ENCODE measurements around the gene NUCB1. TPM values are rescaled to one million over a fixed set of nuclear protein-coding genes. Genes with fewer than 3 reads are reported as not detected.
A peak's percentile ranks its signal among the peaks of the same experiment; 100 is the strongest.

The NUCB1 gene
- total RNA-seq (100 to 1,000 TPM in 2 of 6 donors, 10 to 100 TPM in 4; 60.9 to 136 (median 79.8) TPM), polyA plus RNA-seq (100 to 1,000 TPM; 103 to 118 TPM)

DNA sequence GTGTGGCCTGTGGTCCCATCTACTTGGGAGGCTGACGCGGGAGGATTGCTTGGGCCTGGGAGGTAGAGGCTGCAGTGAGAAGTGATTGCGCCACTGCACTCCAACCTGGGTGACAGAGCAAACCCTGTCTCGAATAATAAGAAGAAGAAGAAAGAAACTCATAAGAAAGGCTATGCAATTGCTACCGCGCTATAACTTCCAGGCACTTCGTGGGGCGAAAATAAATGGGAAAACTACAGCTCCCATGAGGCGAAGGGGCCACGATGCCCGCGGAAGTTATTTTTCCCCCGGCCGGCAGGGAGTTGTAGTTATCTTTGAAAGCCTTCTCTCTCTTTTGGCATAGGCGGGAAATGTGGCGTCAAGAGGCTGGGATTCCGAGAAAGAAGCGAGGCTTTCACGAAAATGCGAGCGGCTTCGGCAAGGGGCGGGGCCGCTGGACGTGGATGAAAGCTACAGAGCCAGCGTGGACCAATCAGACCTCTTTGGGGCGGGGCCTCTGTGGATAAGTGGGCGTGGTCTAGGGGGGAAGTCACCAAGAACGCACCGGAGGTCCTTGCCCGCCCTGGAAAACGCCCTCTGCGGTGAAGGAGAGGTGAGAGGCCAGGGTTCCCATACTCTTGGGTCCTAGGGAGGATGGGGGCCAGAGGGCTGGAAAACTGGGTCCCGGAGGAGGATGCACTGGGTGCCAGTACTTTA lies at the start of gene NUCB1:
Gene NUCB1 (plus strand): TSS at position 532 of the 696 bp plus-strand sequence. CDS start 485 bp downstream, outside the sequence.
- H3K9me3 ChIP-seq: no peaks in the 10 kb centered on the region
- ATAC-seq (peak; percentile 97 to 99 (median 98)), DNase-seq (peak; percentile 98 to 99 (median 99)), FAIRE-seq (peak; percentile 95)
- H3K27me3 ChIP-seq: no peaks in the 10 kb centered on the region
- intact Hi-C loops (cut with DNase I): no loop called here
- peak within 1 kb of the TSS; percentile 47 to 92 (median 72) for H3K4me3 ChIP-seq
- H3K27ac ChIP-seq: peak within 1 kb of the TSS; percentile 36 to 89 (median 74)
- peaks cover 0 to 10% (median 9%) of the 10 kb centered on the region in 3 donors for H3K4me1 ChIP-seq
- WGBS, 2 donors: 7% methylated on average over 34 of the region's 34 CpGs
- peaks cover 0 to 3% (median 0%) of the 10 kb centered on the region in 3 donors for H3K36me3 ChIP-seq
- TF ChIP-seq, protein P1, sequence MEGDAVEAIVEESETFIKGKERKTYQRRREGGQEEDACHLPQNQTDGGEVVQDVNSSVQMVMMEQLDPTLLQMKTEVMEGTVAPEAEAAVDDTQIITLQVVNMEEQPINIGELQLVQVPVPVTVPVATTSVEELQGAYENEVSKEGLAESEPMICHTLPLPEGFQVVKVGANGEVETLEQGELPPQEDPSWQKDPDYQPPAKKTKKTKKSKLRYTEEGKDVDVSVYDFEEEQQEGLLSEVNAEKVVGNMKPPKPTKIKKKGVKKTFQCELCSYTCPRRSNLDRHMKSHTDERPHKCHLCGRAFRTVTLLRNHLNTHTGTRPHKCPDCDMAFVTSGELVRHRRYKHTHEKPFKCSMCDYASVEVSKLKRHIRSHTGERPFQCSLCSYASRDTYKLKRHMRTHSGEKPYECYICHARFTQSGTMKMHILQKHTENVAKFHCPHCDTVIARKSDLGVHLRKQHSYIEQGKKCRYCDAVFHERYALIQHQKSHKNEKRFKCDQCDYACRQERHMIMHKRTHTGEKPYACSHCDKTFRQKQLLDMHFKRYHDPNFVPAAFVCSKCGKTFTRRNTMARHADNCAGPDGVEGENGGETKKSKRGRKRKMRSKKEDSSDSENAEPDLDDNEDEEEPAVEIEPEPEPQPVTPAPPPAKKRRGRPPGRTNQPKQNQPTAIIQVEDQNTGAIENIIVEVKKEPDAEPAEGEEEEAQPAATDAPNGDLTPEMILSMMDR (IDR thresholded peaks at IDR 0.05): peak in 2 of 4 donors; percentile 9 to 16

DNA sequence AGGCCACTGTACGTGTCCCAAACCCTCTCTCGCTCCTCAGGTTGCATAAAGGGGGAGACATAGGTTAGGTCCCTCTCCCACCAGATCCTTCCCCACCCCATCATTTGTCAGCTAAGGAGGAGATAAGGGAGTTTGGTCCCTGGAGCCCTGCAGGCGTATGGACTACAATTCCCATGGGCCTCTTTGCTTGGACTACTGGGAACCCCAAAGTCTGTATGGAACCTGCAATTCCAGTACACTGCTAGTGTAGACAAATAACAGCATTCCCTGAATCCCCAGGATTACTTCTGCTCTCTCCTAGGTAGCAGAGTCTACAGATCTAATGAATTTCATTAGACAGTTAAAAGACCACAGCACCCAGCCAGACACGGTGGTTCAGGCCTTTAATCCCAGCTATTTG lies 47.8 kb upstream of the NUCB1 start:
- H3K27ac ChIP-seq: no peak overlapping the region
- no peak for FAIRE-seq
- no peaks in the 10 kb centered on the region for H3K36me3 ChIP-seq
- no peaks in the 10 kb centered on the region for H3K4me1 ChIP-seq
- DNase-seq: no peak
- H3K27me3 ChIP-seq: no peaks in the 10 kb centered on the region
- no peaks in the 10 kb centered on the region for H3K9me3 ChIP-seq
- TF ChIP-seq, protein P1 (IDR thresholded peaks at IDR 0.05): no peak
- intact Hi-C loops (cut with DNase I): no loop called here
- no peak for ATAC-seq
- WGBS, 2 donors: 90 to 96% methylated on average over 4 of the region's 4 CpGs
- H3K4me3 ChIP-seq: no peak overlapping the region

DNA sequence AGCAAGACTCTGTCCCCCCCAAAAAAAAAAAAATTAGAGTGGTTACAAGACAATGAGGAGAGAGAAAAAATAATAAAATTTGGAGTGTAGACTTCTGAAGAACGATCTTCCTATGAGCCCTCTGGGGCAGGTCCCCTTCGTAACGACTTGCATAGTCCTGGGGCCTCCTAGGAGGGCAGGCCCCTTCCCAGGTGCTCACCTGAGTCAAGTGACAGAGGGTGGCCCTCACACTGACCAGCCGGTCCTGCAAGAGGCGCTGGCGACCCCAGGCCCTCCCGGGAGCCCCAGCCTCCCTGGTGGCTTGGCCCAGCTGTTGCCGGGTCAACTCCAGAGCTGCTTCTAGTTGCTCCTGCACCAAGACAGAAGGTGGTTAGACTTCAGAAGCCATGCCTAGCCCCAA lies 46.6 kb upstream of the NUCB1 start:
- Histone ChIP-seq H3K4me3 (no peak overlapping the region), H3K27ac (no peak overlapping the region), H3K27me3 (no peaks in the 10 kb centered on the region), H3K4me1 (no peaks in the 10 kb centered on the region), H3K9me3 (no peaks in the 10 kb centered on the region), H3K36me3 (no peaks in the 10 kb centered on the region)
- peak in 1 of 6 donors; percentile 48 for DNase-seq
- TF ChIP-seq, protein P1 (IDR thresholded peaks at IDR 0.05): no peak
- FAIRE-seq: no peak
- WGBS, 2 donors: 91 to 95% methylated on average over 8 of the region's 8 CpGs
- ATAC-seq: no peak
- intact Hi-C loops (cut with DNase I): no loop called here

DNA sequence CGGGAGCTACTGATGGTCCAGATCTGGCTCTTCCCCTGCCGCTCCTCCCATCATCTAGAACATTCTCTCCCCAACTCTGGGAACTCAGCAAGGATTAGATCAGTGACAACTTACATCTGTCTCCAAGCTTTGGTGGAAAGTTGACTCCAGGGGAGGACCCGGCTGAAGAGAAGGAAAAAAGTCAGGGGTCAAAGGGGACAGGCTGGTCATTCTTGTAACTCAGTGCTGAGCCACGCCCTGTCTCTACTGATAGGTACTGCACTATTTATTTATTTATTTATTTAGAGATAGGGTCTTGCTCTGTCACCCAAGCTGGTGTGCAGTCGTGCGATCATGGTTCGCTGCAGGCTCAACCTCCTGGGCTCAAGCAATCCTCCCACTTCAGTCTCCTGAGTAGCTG lies 46.0 kb upstream of the NUCB1 start:
- no peak overlapping the region for H3K4me3 ChIP-seq
- FAIRE-seq: no peak
- no peak for ATAC-seq

More for the DNA sequence above, 46.0 kb upstream of the NUCB1 start:
- DNase-seq: no peak
- no peaks in the 10 kb centered on the region for H3K36me3 ChIP-seq
- 85 to 86% methylated on average over 7 of the region's 7 CpGs for WGBS, 2 donors
- no peaks in the 10 kb centered on the region for H3K27me3 ChIP-seq
- H3K9me3 ChIP-seq: no peaks in the 10 kb centered on the region
- no peaks in the 10 kb centered on the region for H3K4me1 ChIP-seq
- TF ChIP-seq, protein P1 (IDR thresholded peaks at IDR 0.05): no peak
- intact Hi-C loops (cut with DNase I): no loop called here
- H3K27ac ChIP-seq: no peak overlapping the region
